NCI-H187 (cell line): Measurements from ENCODE around the gene BRAF.
"Not testable (repeated sequence)": the region's sequence is repeated elsewhere in the genome, so short reads cannot be mapped to it uniquely, and the experiment has no call there.

ENCODE experiments used
- DNase-seq, 2 experiments: peaks; one replicate each; lab custom pipeline; 2025; lab: John Stamatoyannopoulos, UW

Gene BRAF

GRCh38 chr7:140918236-140918635 is 6.5 kb downstream of the BRAF start:
- no peak for DNase-seq

GRCh38 chr7:140917258-140917657 is 7.5 kb downstream of the BRAF start:
- no peak for DNase-seq

GRCh38 chr7:140915935-140916555 is 8.7 kb downstream of the BRAF start:
- no peak for DNase-seq

- DNase-seq: no peak
Observed at GRCh38 chr7:140914083-140914482, 10.6 kb downstream of the BRAF start.

GRCh38 chr7:140913596-140913928 is 11.2 kb downstream of the BRAF start:
- DNase-seq: not testable (repeated sequence)

- no peak for DNase-seq
Observed at GRCh38 chr7:140911746-140912145, 13.0 kb downstream of the BRAF start.

- DNase-seq: no peak
Observed at GRCh38 chr7:140909476-140910161, 15.1 kb downstream of the BRAF start.

- DNase-seq: no peak
Observed at GRCh38 chr7:140908361-140908760, 16.4 kb downstream of the BRAF start.

GRCh38 chr7:140903741-140904480 is 20.8 kb downstream of the BRAF start:
- no peak for DNase-seq

- DNase-seq: no peak
Observed at GRCh38 chr7:140902303-140902953, 22.3 kb downstream of the BRAF start.

- no peak for DNase-seq
Observed at GRCh38 chr7:140901941-140902302, 22.8 kb downstream of the BRAF start.

GRCh38 chr7:140899883-140900282 is 24.8 kb downstream of the BRAF start:
- no peak for DNase-seq

- no peak for DNase-seq
Observed at GRCh38 chr7:140898786-140899536, 25.8 kb downstream of the BRAF start.

GRCh38 chr7:140896996-140897395 is 27.7 kb downstream of the BRAF start:
- DNase-seq: no peak

GRCh38 chr7:140889645-140890044 is 35.1 kb downstream of the BRAF start:
- DNase-seq: no peak

- no peak for DNase-seq
Observed at GRCh38 chr7:140889150-140889549, 35.6 kb downstream of the BRAF start.

- DNase-seq: no peak
Observed at GRCh38 chr7:140888087-140888486, 36.6 kb downstream of the BRAF start.

- DNase-seq: no peak
Observed at GRCh38 chr7:140885735-140886334, 38.9 kb downstream of the BRAF start.

- no peak for DNase-seq
Observed at GRCh38 chr7:140883378-140883777, 41.4 kb downstream of the BRAF start.

- not testable (repeated sequence) for DNase-seq
Observed at GRCh38 chr7:140882834-140883233, 41.9 kb downstream of the BRAF start.

GRCh38 chr7:140881507-140882228 is 43.1 kb downstream of the BRAF start:
- no peak for DNase-seq
